GM12878 (cell line): ENCODE measurements around the gene WDR41. TPM values are rescaled to one million over a fixed set of nuclear protein-coding genes. Genes with fewer than 3 reads are reported as not detected.

ENCODE experiments used
- ATAC-seq: fragments of 200-7000 bp; cut with Tn5 transposase; 3 replicates; pipeline ENCODE4 v1.9.1; 2020; ENCODE audit warnings: mild to moderate bottlenecking, moderate library complexity
- BruUV-seq: library from RNA; stranded (reverse); fragments of 400-500 nt; replicated peaks from 2 replicates; lab custom pipeline; 2021; lab: Mats Ljungman, UMichigan
- CTCF ChIA-PET: fragments of 300-600 bp; sonication (Branson Sonifier 250); formaldehyde crosslinking; extraction: SDS; loops from one replicate; lab custom pipeline; 2021; ENCODE audit warnings: inconsistent platforms; lab: Yijun Ruan, JAX
- POLR2A ChIA-PET: fragments of 350-600 bp; formaldehyde crosslinking; extraction: SDS; loops from one replicate; lab custom pipeline; 2021; ENCODE audit warnings: inconsistent platforms; lab: Charles Lee
- RAD21 ChIA-PET: fragments of 300-600 bp; sonication (Branson Sonifier 250); formaldehyde crosslinking; loops from one replicate; lab custom pipeline; 2023; ENCODE audit warnings: antibody characterized with exemption; ENCODE audit not compliant: unreplicated experiment; lab: Charles Lee
- SMC1A ChIA-PET: fragments of 300-600 bp; sonication (Branson Sonifier 250); formaldehyde crosslinking; loops from one replicate; lab custom pipeline; 2023; ENCODE audit not compliant: unreplicated experiment, uncharacterized antibody; lab: Charles Lee
- DNase-seq: peaks from one replicate; pipeline ENCODE4 v3.0.0-alpha.2; 2011; ENCODE audit warnings: low read depth, low spot score
- FAIRE-seq: peaks from 3 replicates; lab custom pipeline; 2011; peaks lifted over from hg19 to GRCh38; lab: Jason Lieb, UNC
- H2AFZ ChIP-seq: 2 replicates; pipeline ENCODE4 v1.6.0; 2011; ENCODE audit warnings: low read depth, low read length, control low read depth; ENCODE audit not compliant: control insufficient read depth
- H3K27ac ChIP-seq: 2 replicates; pipeline ENCODE4 v1.5.1; 2011; ENCODE audit warnings: control low read depth; ENCODE audit not compliant: control insufficient read depth, insufficient read depth
- H3K27me3 ChIP-seq, 2 experiments: replicated peaks in 1 of 2; 2 replicates each; pipeline versions ENCODE4 v1.6.0 to v1.6.1; 2011; ENCODE audit warnings: low read length in 1 of 2; ENCODE audit not compliant: control insufficient read depth in 2 of 2, insufficient read depth in 2 of 2
- H3K36me3 ChIP-seq, 2 experiments: 2 replicates each; pipeline ENCODE4 v1.5.1; 2011; ENCODE audit warnings: low read length in 1 of 2; ENCODE audit not compliant: control insufficient read depth in 2 of 2, insufficient read depth in 2 of 2
- H3K4me1 ChIP-seq: 2 replicates; pipeline ENCODE4 v1.6.1; 2011; ENCODE audit warnings: mild to moderate bottlenecking, low read length, moderate library complexity, mixed read lengths; ENCODE audit not compliant: control insufficient read depth, insufficient read depth
- H3K4me2 ChIP-seq: 2 replicates; pipeline ENCODE4 v1.6.0; 2011; ENCODE audit warnings: control low read depth; ENCODE audit not compliant: control insufficient read depth, insufficient read depth
- H3K4me3 ChIP-seq: fragments of 200-600 bp; sonication (generic); 2 replicates; pipeline ENCODE4 v1.5.1; 2016
- H3K79me2 ChIP-seq: 2 replicates; pipeline ENCODE4 v1.6.0; 2011; ENCODE audit warnings: low read length; ENCODE audit not compliant: control insufficient read depth, insufficient read depth
- H3K9ac ChIP-seq: 2 replicates; pipeline ENCODE4 v1.8.0; 2011; ENCODE audit warnings: low read length, control low read depth, mixed read lengths; ENCODE audit not compliant: control insufficient read depth, insufficient read depth
- H3K9me3 ChIP-seq: replicated peaks from 3 replicates; pipeline ENCODE4 v1.5.1; 2011; ENCODE audit warnings: mild to moderate bottlenecking, low read length; ENCODE audit not compliant: control insufficient read depth, insufficient read depth
- H4K20me1 ChIP-seq: 2 replicates; pipeline ENCODE4 v1.6.0; 2011; ENCODE audit not compliant: control insufficient read depth, insufficient read depth
- CHD1 ChIP-seq: IDR thresholded peaks from 2 replicates; pipeline ENCODE4 v1.6.1; 2012; ENCODE audit warnings: low read depth, low read length, improper control_type of control experiment
- CREB1 ChIP-seq: IDR thresholded peaks from 2 replicates; pipeline ENCODE4 v1.6.1; 2012; ENCODE audit warnings: low read depth, mild to moderate bottlenecking, inconsistent platforms
- CREM ChIP-seq: IDR thresholded peaks from 2 replicates; pipeline ENCODE4 v1.6.1; 2014; ENCODE audit warnings: antibody characterized with exemption, low read depth
- ESRRA ChIP-seq: IDR thresholded peaks from 2 replicates; pipeline ENCODE4 v1.6.1; 2012; ENCODE audit warnings: mild to moderate bottlenecking, low read length, improper control_type of control experiment
- HSF1 ChIP-seq: fragments of 150-350 bp; IDR thresholded peaks from 2 replicates; pipeline ENCODE4 v1.6.1; 2014; ENCODE audit warnings: mild to moderate bottlenecking, low read depth, low read length
- IRF3 ChIP-seq: fragments of 450-650 bp; IDR thresholded peaks from 2 replicates; pipeline ENCODE4 v1.6.1; 2014; ENCODE audit warnings: mild to moderate bottlenecking
- NFYA ChIP-seq: IDR thresholded peaks from 2 replicates; pipeline ENCODE4 v1.6.1; 2011; ENCODE audit warnings: low read depth, mild to moderate bottlenecking, low read length, improper control_type of control experiment, borderline replicate concordance
- NFYB ChIP-seq: IDR thresholded peaks from 2 replicates; pipeline ENCODE4 v1.6.1; 2011; ENCODE audit warnings: low read depth, mild to moderate bottlenecking, low read length, improper control_type of control experiment, moderate library complexity; ENCODE audit not compliant: insufficient read depth
- POU2F2 ChIP-seq: IDR thresholded peaks from 3 replicates; pipeline ENCODE4 v1.6.1; 2011; ENCODE audit warnings: low read depth, mild to moderate bottlenecking, low read length, borderline replicate concordance
- RAD21 ChIP-seq: IDR thresholded peaks from 2 replicates; pipeline ENCODE4 v1.6.1; 2011; ENCODE audit warnings: mild to moderate bottlenecking, low read depth, low read length, moderate library complexity; ENCODE audit not compliant: insufficient read depth
- SPI1 ChIP-seq: IDR thresholded peaks from 2 replicates; pipeline ENCODE4 v1.6.1; 2011; ENCODE audit warnings: low read depth, mild to moderate bottlenecking, low read length, moderate library complexity, borderline replicate concordance; ENCODE audit not compliant: insufficient read depth
- USF2 ChIP-seq: IDR thresholded peaks from 2 replicates; pipeline ENCODE4 v1.6.1; 2011; ENCODE audit warnings: low read depth, low read length, improper control_type of control experiment, borderline replicate concordance
- ZNF384 ChIP-seq: IDR thresholded peaks from 2 replicates; pipeline ENCODE4 v1.6.1; 2012; ENCODE audit warnings: low read depth, mild to moderate bottlenecking, low read length, improper control_type of control experiment, borderline replicate concordance
- WGBS: methylation state at CpG from one replicate; pipeline ENCODE4 v1.1.6; 2016; ENCODE audit warnings: low lambda C conversion rate; ENCODE audit not compliant: insufficient replicate concordance, insufficient coverage; ENCODE audit errors: missing lambda C conversion rate; 5-methylcytosine and 5-hydroxymethylcytosine counted together
- in situ Hi-C: fragments of 300-500 bp; cut with MboI; formaldehyde crosslinking; loops from 9 replicates; pipeline ENCODE4 v1.14.3; 2018; ENCODE audit warnings: mixed read lengths
- intact Hi-C: fragments of 100-400 bp; cut with micrococcal nuclease; formaldehyde crosslinking; loops from one replicate; pipeline ENCODE4 v1.14.2; 2022; ENCODE audit not compliant: unreplicated experiment
- polyA plus RNA-seq, 11 experiments: library from polyadenylated mRNA; depleted of rRNA in 4 of 11; unstranded in 6 of 11; stranded (reverse) in 5 of 11; fragments of >200 nt; fragmentation: Nextera tagmentation in 4 of 11; fragmentation: Illumina TruSeq in 1 of 11; extraction: Ambion mirVana in 4 of 11; extraction: Trizol in 1 of 11; gene quantifications; 1 replicate in 1 of 11; 2 replicates in 10 of 11; pipeline versions ENCODE4 v1.2.1 to v1.2.3, GENCODE V29; 2011 to 2016; ENCODE audit warnings: inconsistent platforms in 2 of 11, missing spikeins in 2 of 11, low read depth in 1 of 11
- total RNA-seq, 4 experiments: library from RNA; depleted of rRNA in 3 of 4; stranded (reverse); fragments of >200 nt in 3 of 4; fragmentation: Illumina TruSeq in 1 of 4; extraction: Trizol in 1 of 4; gene quantifications; 2 replicates each; pipeline versions ENCODE4 v1.2.1 to v1.2.3, GENCODE V29; 2013 to 2021

Gene WDR41
- total and polyA plus RNA-seq, 10 of the 15 experiments (the other 5 are each of a cell fraction or from before 2014, with no cell fraction given) = 60.0 to 124 (median 84.4) TPM

- Histone ChIP-seq H3K27ac (no peak overlapping the region), H3K36me3 (peaks cover 2 to 20% of the 10 kb centered on the region in 2 experiments; a peak in 3 of 4 replicates), H3K9me3 (no peaks in the 10 kb centered on the region), H3K79me2 (no peaks in the 10 kb centered on the region), H3K4me2 (no peak overlapping the region), H3K27me3 (no peaks in the 10 kb centered on the region), H2AFZ (no peak overlapping the region), H3K9ac (no peak overlapping the region), H4K20me1 (no peaks in the 10 kb centered on the region), H3K4me3 (no peak overlapping the region), H3K4me1 (no peaks in the 10 kb centered on the region)
- intact Hi-C loops = no loop called here
- no peak for ATAC-seq
- no peak for FAIRE-seq
- no TSS peak for BruUV-seq
- in situ Hi-C loops = no loop called here
- ChIA-PET RAD21 (interaction anchor here (1.5 kb wide), 1 partner anchor 72 kb away, joined by 3 read pairs; no protein-coding TSS in a partner anchor), POLR2A (no interaction called here), CTCF (interaction anchor here (1.6 to 2.5 kb wide), 2 partner anchors 8 to 283 kb away, joined by 6 to 14 read pairs; no protein-coding TSS in a partner anchor), SMC1A (interaction anchor here (1.4 to 3.3 kb wide), 2 partner anchors 8 to 46 kb away, joined by 3 to 21 read pairs; no protein-coding TSS in a partner anchor)
- WGBS = 99% methylated on average over 5 of the region's 5 CpGs
- TF ChIP-seq SPI1 = no peak
- TF ChIP-seq ZNF384 = no peak
- TF ChIP-seq CREM = no peak
- no peak for TF ChIP-seq ESRRA
- TF ChIP-seq IRF3 = no peak
- TF ChIP-seq CREB1 = no peak
- no peak for TF ChIP-seq USF2
- no peak for TF ChIP-seq CHD1
- TF ChIP-seq RAD21 = no peak
- TF ChIP-seq POU2F2 = no peak
- TF ChIP-seq NFYA = no peak
- no peak for TF ChIP-seq HSF1
- no peak for TF ChIP-seq NFYB
- DNase-seq = no peak
Measured at GRCh38 chr5:77428526-77428925, 63.6 kb downstream of the WDR41 start.
